ENCODE measurements around the gene DNAJB6.

The DNAJB6 gene

GRCh38 chr7:157336383-157337315 lies at the start of gene DNAJB6:
TSS of gene DNAJB6 (plus strand) at chr7:157337004. CDS start at chr7:157358573, 21,569 bp downstream.
- DNase-seq (ENCODE audit: low spot score): peak; percentile 95

- no peak for DNase-seq (ENCODE audit: low spot score)
Measured at GRCh38 chr7:157291404-157292080, 45.3 kb upstream of the DNAJB6 start.

- no peak for DNase-seq (ENCODE audit: low spot score)
Measured at GRCh38 chr7:157292258-157292657, 44.5 kb upstream of the DNAJB6 start.

- DNase-seq (ENCODE audit: low spot score): no peak
Measured at GRCh38 chr7:157292770-157293412, 43.9 kb upstream of the DNAJB6 start.

- no peak for DNase-seq (ENCODE audit: low spot score)
Measured at GRCh38 chr7:157293413-157293788, 43.4 kb upstream of the DNAJB6 start.

GRCh38 chr7:157294773-157295172 lies 42.0 kb upstream of the DNAJB6 start:
- DNase-seq (ENCODE audit: low spot score): no peak

- DNase-seq (ENCODE audit: low spot score): no peak
Measured at GRCh38 chr7:157295338-157295737, 41.5 kb upstream of the DNAJB6 start.

GRCh38 chr7:157297185-157297584 lies 39.6 kb upstream of the DNAJB6 start:
- no peak for DNase-seq (ENCODE audit: low spot score)

- no peak for DNase-seq (ENCODE audit: low spot score)
Measured at GRCh38 chr7:157299317-157299612, 37.5 kb upstream of the DNAJB6 start.

GRCh38 chr7:157299613-157300368 lies 37.0 kb upstream of the DNAJB6 start:
- DNase-seq (ENCODE audit: low spot score): peak; percentile 22

GRCh38 chr7:157300369-157300825 lies 36.4 kb upstream of the DNAJB6 start:
- DNase-seq (ENCODE audit: low spot score): no peak

- DNase-seq (ENCODE audit: low spot score): no peak
Measured at GRCh38 chr7:157301610-157302120, 35.1 kb upstream of the DNAJB6 start.

GRCh38 chr7:157306846-157307838 lies 29.7 kb upstream of the DNAJB6 start:
- no peak for DNase-seq (ENCODE audit: low spot score)

GRCh38 chr7:157309988-157310668 lies 26.7 kb upstream of the DNAJB6 start:
- DNase-seq (ENCODE audit: low spot score): no peak

- no peak for DNase-seq (ENCODE audit: low spot score)
Measured at GRCh38 chr7:157310676-157311185, 26.1 kb upstream of the DNAJB6 start.

- no peak for DNase-seq (ENCODE audit: low spot score)
Measured at GRCh38 chr7:157312941-157313340, 23.9 kb upstream of the DNAJB6 start.

- no peak for DNase-seq (ENCODE audit: low spot score)
Measured at GRCh38 chr7:157313645-157314044, 23.2 kb upstream of the DNAJB6 start.

- no peak for DNase-seq (ENCODE audit: low spot score)
Measured at GRCh38 chr7:157318015-157318706, 18.6 kb upstream of the DNAJB6 start.

- DNase-seq (ENCODE audit: low spot score): no peak
Measured at GRCh38 chr7:157320608-157320980, 16.2 kb upstream of the DNAJB6 start.
